ENCODE data around the gene HECW1. TPM values are rescaled to one million over a fixed set of nuclear protein-coding genes. Genes with fewer than 3 reads are reported as not detected.

HECW1 gene
- total and polyA plus RNA-seq, 2 of the 8 experiments (the other 6 are each of a cell fraction or from before 2014, with no cell fraction given) = 2.9 to 12.7 TPM

DNA sequence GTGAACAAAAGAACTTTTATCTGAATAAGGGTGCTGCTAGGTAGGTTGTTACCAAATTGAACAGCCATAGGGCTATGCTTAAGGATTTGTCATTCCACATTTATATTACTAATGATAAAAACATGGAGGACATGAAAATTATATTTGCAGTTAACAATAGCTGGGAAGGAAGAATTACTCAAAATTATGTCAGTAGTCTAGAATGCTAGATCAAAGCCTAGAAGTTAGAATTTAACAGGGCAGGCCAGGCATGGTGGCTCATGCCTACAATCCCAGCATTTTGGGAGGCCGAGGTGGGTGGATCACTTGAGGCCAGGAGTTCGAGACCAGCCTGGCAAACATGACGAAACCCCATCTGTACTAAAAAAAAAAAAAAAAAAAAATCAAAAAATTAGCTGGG, 479.9 kb downstream of the HECW1 start:
- 0 out of 8 replicates have a peak, but pooled peaks cover 0 to 4% (median 0%) of the 10 kb centered on the region in 4 experiments for H3K36me3 ChIP-seq (ENCODE audit: control insufficient read depth in 2 of 4, insufficient read depth in 4 of 4, low read length in 3 of 4)
- no peak overlapping the region for H3K4me3 ChIP-seq (ENCODE audit: extremely low read depth in 1 of 4, insufficient read depth in 2 of 4, low read depth in 3 of 4, low read length in 4 of 4)
- no peak for TF ChIP-seq CEBPB (IDR thresholded peaks at IDR 0.05; ENCODE audit: low read depth, low read length)
- no peak for TF ChIP-seq FOSL1 (IDR thresholded peaks at IDR 0.05; ENCODE audit: insufficient read depth, low read depth, low read length)
- no peak for TF ChIP-seq TAF7 (optimal IDR thresholded peaks at IDR 0.05; ENCODE audit: borderline replicate concordance, low read depth, low read length)
- no peak for TF ChIP-seq RNF2 (IDR thresholded peaks at IDR 0.05; ENCODE audit: borderline replicate concordance, low read depth, low read length, missing control alignments, poor library complexity, severe bottlenecking)
- H2BK5ac ChIP-seq (ENCODE audit: low read depth, low read length) = no peak overlapping the region
- no peak overlapping the region for H3K23ac ChIP-seq (ENCODE audit: insufficient read length)
- ChIA-PET CTCF (ENCODE audit: partially characterized antibody) (no interaction called here), POLR2A (ENCODE audit: partially characterized antibody) (interaction anchor here (0.6 to 0.7 kb wide), 2 partner anchors 10 to 129 kb away, joined by 3 read pairs; partner anchors contain the start of gene STK17A)
- H3K27me3 ChIP-seq (replicated peaks in 1 of 4; ENCODE audit: control insufficient read depth in 3 of 4, extremely low read depth in 1 of 4, insufficient read depth in 3 of 4, low read length in 3 of 4) = no peaks in the 10 kb centered on the region
- no peak overlapping the region for H2AFZ ChIP-seq (ENCODE audit: low read length)
- peaks cover 2 to 3% of the 10 kb centered on the region in 2 experiments for H4K20me1 ChIP-seq (replicated peaks in 1 of 2; ENCODE audit: control insufficient read depth in 1 of 2, insufficient read depth in 2 of 2, low read length in 2 of 2)
- no peak overlapping the region for H2BK12ac ChIP-seq (ENCODE audit: low read depth, low read length)
- no peak overlapping the region for H2BK120ac ChIP-seq (replicated peaks; ENCODE audit: low read depth, low read length)
- no peak overlapping the region for H3K56ac ChIP-seq (replicated peaks; ENCODE audit: insufficient read length, low read depth, low read length)
- H4K8ac ChIP-seq (ENCODE audit: extremely low read depth, insufficient read depth, low read length) = no peak overlapping the region
- peaks cover 2% of the 10 kb centered on the region; the same call in 1 of the 2 replicates for H3K79me1 ChIP-seq (ENCODE audit: low read depth, low read length)
- H3K9ac ChIP-seq (replicated peaks in 1 of 4; ENCODE audit: extremely low read depth in 1 of 4, low read depth in 3 of 4, low read length in 3 of 4) = no peak overlapping the region
- H3K14ac ChIP-seq (ENCODE audit: insufficient read length) = no peak overlapping the region
- H3K4ac ChIP-seq (replicated peaks; ENCODE audit: insufficient read length, low read depth, low read length) = no peak overlapping the region
- no peak overlapping the region for H3K4me2 ChIP-seq (ENCODE audit: insufficient read depth in 1 of 2, low read depth in 2 of 2, low read length in 2 of 2)
- no peaks in the 10 kb centered on the region for H3K9me3 ChIP-seq (ENCODE audit: insufficient read depth in 2 of 2, low read depth in 1 of 2, low read length in 1 of 2)
- no peaks in the 10 kb centered on the region for H3K23me2 ChIP-seq (ENCODE audit: low read depth, low read length)
- H2BK15ac ChIP-seq (ENCODE audit: low read length) = no peak overlapping the region
- 96% methylated on average over 3 of the region's 3 CpGs; no CpG with 5 or more reads in 1 of the 2 experiments for WGBS, 2 experiments (ENCODE audit: extremely low coverage in 1 of 2, insufficient coverage in 1 of 2, insufficient read length in 1 of 2, insufficient replicate concordance in 2 of 2, low coverage in 1 of 2, low lambda C conversion rate in 2 of 2, missing lambda C conversion rate in 1 of 2)
- no peak overlapping the region for H2AK5ac ChIP-seq (ENCODE audit: low read depth, low read length)
- H4K5ac ChIP-seq (ENCODE audit: insufficient read length, low read depth, low read length) = no peak overlapping the region
- DNase-seq (ENCODE audit: low read depth in 1 of 2, low spot score in 2 of 2) (no peak), FAIRE-seq (no peak)
- H4K91ac ChIP-seq (replicated peaks; ENCODE audit: insufficient read length, low read length) = no peak overlapping the region
- peaks cover 0 to 54% of the 10 kb centered on the region in 2 experiments; a peak in 2 of 4 replicates for H3K79me2 ChIP-seq (ENCODE audit: control insufficient read depth in 1 of 2, insufficient read depth in 2 of 2, low read length in 2 of 2)
- H2BK20ac ChIP-seq (ENCODE audit: low read length) = no peak overlapping the region
- H3K4me1 ChIP-seq (replicated peaks in 1 of 4; ENCODE audit: control insufficient read depth in 3 of 4, insufficient read depth in 4 of 4, low read length in 3 of 4) = peaks cover 0 to 3% (median under 1%) of the 10 kb centered on the region in 4 experiments; a peak in 2 of 7 replicates
- no peak overlapping the region for H3K18ac ChIP-seq (ENCODE audit: extremely low read depth, low read length)
- H3K27ac ChIP-seq (ENCODE audit: low read depth, low read length) = no peak overlapping the region

All from H1 (cell line).